HCT116 (cell line): ENCODE measurements around the gene CDH3.

Experiments used
- EGR1 ChIP-seq: IDR thresholded peaks from 2 replicates; pipeline ENCODE4 v1.6.1; 2012; ENCODE audit warnings: low read depth
- POLR2A ChIP-seq: IDR thresholded peaks from 2 replicates; pipeline ENCODE4 v1.7.0; 2011; ENCODE audit warnings: borderline replicate concordance; ENCODE audit not compliant: insufficient read depth, insufficient read length; ENCODE audit errors: extremely low read depth
- POLR2AphosphoS5 ChIP-seq: IDR thresholded peaks from 2 replicates; pipeline ENCODE4 v1.6.1; 2011; ENCODE audit warnings: mild to moderate bottlenecking, low read depth, low read length, moderate library complexity
- TF ChIP-seq, protein P1 (sequence below), 3 experiments: fragments of 200-600 bp in 1 of 3; sonication (generic) in 1 of 3; IDR thresholded peaks in 2 of 3; conservative IDR thresholded peaks in 1 of 3; 2 replicates each; pipeline ENCODE4 v1.5.1; 2012 to 2017; ENCODE audit warnings: low read depth in 2 of 3, low read length in 2 of 3, antibody characterized with exemption in 1 of 3, borderline replicate concordance in 1 of 3, control low read depth in 1 of 3, mild to moderate bottlenecking in 1 of 3, mixed read lengths in 1 of 3, mixed run types in 1 of 3, moderate library complexity in 1 of 3; ENCODE audit not compliant: insufficient read depth in 1 of 3

DNA sequence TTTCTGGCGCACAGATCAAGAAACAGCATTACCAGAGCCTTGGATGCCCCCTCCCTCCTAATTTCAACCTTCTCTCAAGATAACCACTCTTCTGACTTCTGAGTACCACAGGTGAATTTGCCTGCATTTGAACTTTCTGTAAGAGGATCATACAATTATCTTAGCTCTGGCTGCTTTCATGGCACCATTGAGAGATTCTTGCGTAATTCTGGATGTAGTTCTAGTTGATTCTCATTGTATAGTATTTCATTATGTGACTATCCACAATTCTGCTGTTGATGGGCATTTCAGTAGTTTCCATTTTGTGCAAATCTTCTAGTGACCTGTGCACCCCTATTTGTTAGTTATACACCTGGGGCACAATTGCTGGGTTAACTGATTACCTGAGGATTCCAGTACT, 7.5 kb downstream of the CDH3 start:
- TF ChIP-seq EGR1 (no peak), POLR2A (no peak), POLR2AphosphoS5 (no peak)
- TF ChIP-seq, protein P1, sequence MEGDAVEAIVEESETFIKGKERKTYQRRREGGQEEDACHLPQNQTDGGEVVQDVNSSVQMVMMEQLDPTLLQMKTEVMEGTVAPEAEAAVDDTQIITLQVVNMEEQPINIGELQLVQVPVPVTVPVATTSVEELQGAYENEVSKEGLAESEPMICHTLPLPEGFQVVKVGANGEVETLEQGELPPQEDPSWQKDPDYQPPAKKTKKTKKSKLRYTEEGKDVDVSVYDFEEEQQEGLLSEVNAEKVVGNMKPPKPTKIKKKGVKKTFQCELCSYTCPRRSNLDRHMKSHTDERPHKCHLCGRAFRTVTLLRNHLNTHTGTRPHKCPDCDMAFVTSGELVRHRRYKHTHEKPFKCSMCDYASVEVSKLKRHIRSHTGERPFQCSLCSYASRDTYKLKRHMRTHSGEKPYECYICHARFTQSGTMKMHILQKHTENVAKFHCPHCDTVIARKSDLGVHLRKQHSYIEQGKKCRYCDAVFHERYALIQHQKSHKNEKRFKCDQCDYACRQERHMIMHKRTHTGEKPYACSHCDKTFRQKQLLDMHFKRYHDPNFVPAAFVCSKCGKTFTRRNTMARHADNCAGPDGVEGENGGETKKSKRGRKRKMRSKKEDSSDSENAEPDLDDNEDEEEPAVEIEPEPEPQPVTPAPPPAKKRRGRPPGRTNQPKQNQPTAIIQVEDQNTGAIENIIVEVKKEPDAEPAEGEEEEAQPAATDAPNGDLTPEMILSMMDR (IDR thresholded peaks at IDR 0.05 in 2 of 3, conservative IDR thresholded peaks at IDR 0.05 in 1 of 3; ENCODE audit: borderline replicate concordance in 1 of 3, insufficient read depth in 1 of 3, low read depth in 2 of 3, low read length in 2 of 3), result no peak
